GM23338 (cell line): ENCODE data around the gene ZNF223. TPM values are rescaled to one million over a fixed set of nuclear protein-coding genes. Genes with fewer than 3 reads are reported as not detected.

Experiments
- ATAC-seq: fragments of 200-7000 bp; cut with Tn5 transposase; 3 replicates; pipeline ENCODE4 v1.9.1; 2020
- DNase-seq: peaks from one replicate; pipeline ENCODE4 v3.0.0-alpha.2; 2015; ENCODE audit warnings: low spot score
- H2AFZ ChIP-seq: fragments of 200-600 bp; sonication (generic); 2 replicates; pipeline ENCODE4 v1.8.0; 2016; ENCODE audit warnings: antibody characterized with exemption, mild to moderate bottlenecking, moderate library complexity
- H3F3A ChIP-seq: fragments of 200-600 bp; sonication (generic); replicated peaks from 2 replicates; pipeline ENCODE4 v1.8.0; 2017; ENCODE audit warnings: antibody characterized with exemption, mixed run types, low read depth
- H3K27ac ChIP-seq: fragments of 200-600 bp; sonication (generic); 2 replicates; pipeline ENCODE4 v1.6.1; 2016; ENCODE audit warnings: low read depth
- H3K27me3 ChIP-seq: fragments of 200-600 bp; sonication (generic); 2 replicates; pipeline ENCODE4 v1.8.0; 2016; ENCODE audit warnings: mild to moderate bottlenecking, mixed run types, moderate library complexity; ENCODE audit not compliant: insufficient read depth
- H3K36me3 ChIP-seq: fragments of 200-600 bp; sonication (generic); 2 replicates; pipeline ENCODE4 v1.8.0; 2016; ENCODE audit warnings: mild to moderate bottlenecking; ENCODE audit not compliant: insufficient read depth
- H3K4me1 ChIP-seq: fragments of 200-600 bp; sonication (generic); 2 replicates; pipeline ENCODE4 v1.8.0; 2016; ENCODE audit warnings: mild to moderate bottlenecking, moderate library complexity; ENCODE audit not compliant: insufficient read depth
- H3K4me2 ChIP-seq: fragments of 200-600 bp; sonication (generic); 2 replicates; pipeline ENCODE4 v1.7.1; 2017; ENCODE audit warnings: mixed run types
- H3K4me3 ChIP-seq: fragments of 200-600 bp; sonication (generic); 2 replicates; pipeline ENCODE4 v1.6.1; 2016; ENCODE audit warnings: mixed run types
- H3K79me2 ChIP-seq: fragments of 200-600 bp; sonication (generic); replicated peaks from 2 replicates; pipeline ENCODE4 v1.8.0; 2017; ENCODE audit warnings: mild to moderate bottlenecking; ENCODE audit not compliant: insufficient read depth
- H3K9me2 ChIP-seq: fragments of 200-600 bp; sonication (generic); 2 replicates; pipeline ENCODE4 v1.8.0; 2017; ENCODE audit not compliant: insufficient read depth
- H4K20me1 ChIP-seq: fragments of 200-600 bp; sonication (generic); replicated peaks from 2 replicates; pipeline ENCODE4 v1.8.0; 2017; ENCODE audit warnings: mild to moderate bottlenecking; ENCODE audit not compliant: insufficient read depth
- H3K27ac Mint-ChIP-seq: 2 replicates; pipeline ENCODE4 v1.8.0; 2020; ENCODE audit warnings: inconsistent platforms, mild to moderate bottlenecking, moderate library complexity, mixed read lengths
- H3K27me3 Mint-ChIP-seq: 3 replicates; pipeline ENCODE4 v1.8.0; 2022; ENCODE audit warnings: low read depth, mild to moderate bottlenecking, moderate library complexity, mixed read lengths, inconsistent platforms; ENCODE audit not compliant: insufficient read depth, poor library complexity
- H3K36me3 Mint-ChIP-seq: 3 replicates; pipeline ENCODE4 v1.8.0; 2021; ENCODE audit warnings: low read depth, mild to moderate bottlenecking, inconsistent platforms, moderate library complexity, mixed read lengths
- H3K4me1 Mint-ChIP-seq: 3 replicates; pipeline ENCODE4 v1.8.0; 2020; ENCODE audit warnings: mild to moderate bottlenecking, inconsistent platforms, mixed read lengths
- H3K4me3 Mint-ChIP-seq: 3 replicates; pipeline ENCODE4 v1.8.0; 2021; ENCODE audit warnings: moderate library complexity, mild to moderate bottlenecking, inconsistent platforms, mixed read lengths
- H3K9me3 Mint-ChIP-seq: 3 replicates; pipeline ENCODE4 v1.8.0; 2020; ENCODE audit warnings: moderate library complexity, mild to moderate bottlenecking, inconsistent platforms, mixed read lengths
- CREB1 ChIP-seq: fragments of 250-450 bp; sonication (Bioruptor Pico); IDR thresholded peaks from 2 replicates; pipeline ENCODE4 v1.5.0; 2020; ENCODE audit warnings: low read depth, mild to moderate bottlenecking, moderate library complexity
- CTCF ChIP-seq, 2 experiments: fragments of 200-600 bp in 1 of 2; sonication (generic) in 1 of 2; conservative IDR thresholded peaks; 2 replicates each; pipeline versions ENCODE4 v1.5.1 to v1.6.1; 2016 to 2017; ENCODE audit warnings: antibody characterized with exemption in 2 of 2, low read depth in 2 of 2, mild to moderate bottlenecking in 2 of 2, moderate library complexity in 1 of 2
- ETS1 ChIP-seq: IDR thresholded peaks from 2 replicates; pipeline ENCODE4 v1.6.1; 2016; ENCODE audit warnings: antibody characterized with exemption
- EZH2 ChIP-seq: fragments of 200-600 bp; sonication (generic); IDR thresholded peaks from one replicate; pipeline ENCODE4 v1.8.0; 2017; ENCODE audit warnings: antibody characterized with exemption, mild to moderate bottlenecking, low read depth; ENCODE audit not compliant: unreplicated experiment
- EZH2phosphoT487 ChIP-seq: fragments of 200-600 bp; sonication (generic); IDR thresholded peaks from one replicate; pipeline ENCODE4 v1.8.1; 2018; ENCODE audit warnings: antibody characterized with exemption; ENCODE audit not compliant: unreplicated experiment
- JUNB ChIP-seq: IDR thresholded peaks from one replicate; pipeline ENCODE4 v1.6.1; 2016; ENCODE audit warnings: antibody characterized with exemption; ENCODE audit not compliant: unreplicated experiment
- NANOG ChIP-seq: IDR thresholded peaks from 2 replicates; pipeline ENCODE4 v1.6.1; 2016; ENCODE audit warnings: antibody characterized with exemption, borderline replicate concordance
- POLR2AphosphoS5 ChIP-seq: IDR thresholded peaks from 2 replicates; pipeline ENCODE4 v1.6.1; 2016; ENCODE audit warnings: antibody characterized with exemption, low read depth
- REST ChIP-seq: IDR thresholded peaks from one replicate; pipeline ENCODE4 v1.6.1; 2018; ENCODE audit warnings: antibody characterized with exemption; ENCODE audit not compliant: unreplicated experiment
- STAT1 ChIP-seq: IDR thresholded peaks from one replicate; pipeline ENCODE4 v1.6.1; 2016; ENCODE audit warnings: antibody characterized with exemption; ENCODE audit not compliant: unreplicated experiment
- ZNF114 ChIP-seq: fragments of 250-450 bp; sonication (Bioruptor Pico); IDR thresholded peaks from 2 replicates; pipeline ENCODE4 v1.5.0; 2020; ENCODE audit warnings: mild to moderate bottlenecking, moderate library complexity
- ZNF331 ChIP-seq: fragments of 250-450 bp; sonication (Bioruptor Pico); IDR thresholded peaks from 2 replicates; pipeline ENCODE4 v1.5.0; 2020; ENCODE audit warnings: low read depth, mild to moderate bottlenecking, moderate library complexity
- ZNF462 ChIP-seq: fragments of 250-450 bp; sonication (Bioruptor Pico); IDR thresholded peaks from 2 replicates; pipeline ENCODE4 v1.5.0; 2020; ENCODE audit warnings: mild to moderate bottlenecking, moderate library complexity
- polyA plus RNA-seq: library from polyadenylated mRNA; unstranded; fragments of >200 nt; fragmentation: Nextera tagmentation; extraction: Ambion mirVana; gene quantifications from 2 replicates; pipeline ENCODE4 v1.2.1, GENCODE V29; 2016
- total RNA-seq: library from RNA; depleted of rRNA; stranded (reverse); fragments of >200 nt; shearing (Covaris generic); gene quantifications from 2 replicates; pipeline ENCODE4 v1.2.3, GENCODE V29; 2014

Gene ZNF223
- total and polyA plus RNA-seq, 2 experiments from 2014 or later, result 3.3 to 5.8 TPM

- H2AFZ ChIP-seq, result no peak overlapping the region
- no peak overlapping the region for H3K27ac ChIP-seq
- H3K4me2 ChIP-seq, result no peak overlapping the region
- no peaks in the 10 kb centered on the region for H3K27me3 ChIP-seq
- DNase-seq (no peak), ATAC-seq (no peak)
- Mint-ChIP-seq H3K27ac (no peak overlapping the region), H3K4me1 (no peaks in the 10 kb centered on the region), H3K9me3 (peaks cover 43% of the 10 kb centered on the region), H3K27me3 (peaks cover 4% of the 10 kb centered on the region), H3K36me3 (no peaks in the 10 kb centered on the region; the same call in 2 of the 3 replicates), H3K4me3 (no peak overlapping the region)
- no peaks in the 10 kb centered on the region for H3K79me2 ChIP-seq
- no peaks in the 10 kb centered on the region for H3K36me3 ChIP-seq
- H4K20me1 ChIP-seq, result no peaks in the 10 kb centered on the region
- TF ChIP-seq POLR2AphosphoS5 (no peak), ZNF331 (CRISPR knock-in tag) (no peak), ETS1 (no peak), ZNF462 (CRISPR knock-in tag) (no peak), NANOG (no peak), JUNB (no peak), REST (no peak), ZNF114 (CRISPR knock-in tag) (no peak), CREB1 (CRISPR knock-in tag) (no peak), CTCF (conservative IDR thresholded peaks at IDR 0.05; ENCODE audit: low read depth in 2 of 2) (no peak), EZH2 (no peak), EZH2phosphoT487 (no peak), STAT1 (no peak)
- H3K9me2 ChIP-seq, result 0 out of 2 replicates have a peak, but pooled peaks cover 6% of the 10 kb centered on the region
- no peak overlapping the region for H3K4me3 ChIP-seq
- no peaks in the 10 kb centered on the region for H3K4me1 ChIP-seq
- H3F3A ChIP-seq, result no peaks in the 10 kb centered on the region
Observed at GRCh38 chr19:44019498-44019897, 32.3 kb upstream of the ZNF223 start.
